ENCODE measurements around the gene UXS1. TPM values are rescaled to one million over a fixed set of nuclear protein-coding genes. Genes with fewer than 3 reads are reported as not detected.

Gene UXS1
- total RNA-seq, 4 donors from 2014 or later: 37.0 to 86.6 (median 62.5) TPM

DNA sequence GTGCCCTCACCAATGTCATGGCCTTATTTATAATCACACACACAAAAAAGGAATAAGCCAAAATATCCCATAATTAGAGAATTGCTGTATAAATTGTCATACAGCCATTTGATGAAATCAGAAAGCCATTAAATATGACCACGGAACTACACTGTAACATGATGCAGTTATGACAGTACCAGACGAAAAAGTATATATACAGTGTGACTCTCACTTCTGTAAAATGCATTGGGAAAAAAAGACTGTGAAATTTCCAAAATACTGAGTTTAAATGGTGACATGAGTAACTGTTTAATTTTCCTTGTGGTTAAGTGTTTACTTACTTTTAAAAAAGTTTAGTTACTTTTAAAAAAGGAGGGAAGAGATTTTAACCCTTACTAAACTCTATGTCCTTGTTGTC, 25.4 kb downstream of the UXS1 start:
- in situ Hi-C loops (cut with MboI; ENCODE audit: low pct_ligation_motif_present in 1 of 4, low pct_unique_long_range_greater_than_20kb in 1 of 4, low sequenced_read_pairs in 3 of 4): no loop called here
- DNase-seq: no peak

GRCh38 chr2:106167067-106167466, 27.0 kb downstream of the UXS1 start:
- DNase-seq: no peak
- Histone ChIP-seq H3K27me3 (no peaks in the 10 kb centered on the region), H3K36me3 (no peaks in the 10 kb centered on the region), H3K4me3 (no peak overlapping the region), H3K27ac (no peak overlapping the region), H3K4me1 (no peaks in the 10 kb centered on the region), H3K9me3 (no peaks in the 10 kb centered on the region)
- intact Hi-C loops (cut with DNase I; ENCODE audit: low total_unique reads) (no loop called here), in situ Hi-C loops (cut with MboI; ENCODE audit: low pct_ligation_motif_present in 1 of 4, low pct_unique_long_range_greater_than_20kb in 1 of 4, low sequenced_read_pairs in 3 of 4) (no loop called here)
- WGBS, 2 donors (ENCODE audit: low coverage in 1 of 2): 92% methylated on average over 5 of the region's 5 CpGs; no CpG with 5 or more reads in 1 of the 2 donors
- TF ChIP-seq POLR2A (IDR thresholded peaks at IDR 0.05): no peak
- TF ChIP-seq CTCF (IDR thresholded peaks at IDR 0.05): no peak
- no peak for TF ChIP-seq POLR2AphosphoS5 (IDR thresholded peaks at IDR 0.05)
- no peak for TF ChIP-seq EP300 (IDR thresholded peaks at IDR 0.05; ENCODE audit: low read depth)

More for the DNA sequence above, 25.4 kb downstream of the UXS1 start:
- no peaks in the 10 kb centered on the region for H3K27me3 ChIP-seq
- no peaks in the 10 kb centered on the region for H3K36me3 ChIP-seq
- no peak overlapping the region for H3K27ac ChIP-seq
- H3K9me3 ChIP-seq: no peaks in the 10 kb centered on the region
- 53 to 81% methylated on average over 2 of the region's 2 CpGs for WGBS, 2 donors (ENCODE audit: low coverage in 1 of 2)
- no peak overlapping the region for H3K4me3 ChIP-seq
- intact Hi-C loops (cut with DNase I; ENCODE audit: low total_unique reads): no loop called here
- no peak for TF ChIP-seq POLR2A (IDR thresholded peaks at IDR 0.05)
- TF ChIP-seq EP300 (IDR thresholded peaks at IDR 0.05; ENCODE audit: low read depth): no peak
- no peak for TF ChIP-seq CTCF (IDR thresholded peaks at IDR 0.05)
- no peak for TF ChIP-seq POLR2AphosphoS5 (IDR thresholded peaks at IDR 0.05)
- no peaks in the 10 kb centered on the region for H3K4me1 ChIP-seq

- 83 to 92% methylated on average over 5 to 6 of the region's 6 CpGs for WGBS, 2 donors (ENCODE audit: low coverage in 1 of 2)
- Histone ChIP-seq H3K9me3 (no peaks in the 10 kb centered on the region), H3K27ac (no peak overlapping the region), H3K36me3 (no peaks in the 10 kb centered on the region), H3K4me3 (no peak overlapping the region), H3K27me3 (no peaks in the 10 kb centered on the region), H3K4me1 (no peaks in the 10 kb centered on the region)
- intact Hi-C loops (cut with DNase I; ENCODE audit: low total_unique reads) (no loop called here), in situ Hi-C loops (cut with MboI; ENCODE audit: low pct_ligation_motif_present in 1 of 4, low pct_unique_long_range_greater_than_20kb in 1 of 4, low sequenced_read_pairs in 3 of 4) (no loop called here)
- DNase-seq: no peak
- TF ChIP-seq EP300 (IDR thresholded peaks at IDR 0.05; ENCODE audit: low read depth) (no peak), CTCF (IDR thresholded peaks at IDR 0.05) (no peak), POLR2AphosphoS5 (IDR thresholded peaks at IDR 0.05) (no peak)
Observed at GRCh38 chr2:106165561-106165960, 28.5 kb downstream of the UXS1 start.

DNA sequence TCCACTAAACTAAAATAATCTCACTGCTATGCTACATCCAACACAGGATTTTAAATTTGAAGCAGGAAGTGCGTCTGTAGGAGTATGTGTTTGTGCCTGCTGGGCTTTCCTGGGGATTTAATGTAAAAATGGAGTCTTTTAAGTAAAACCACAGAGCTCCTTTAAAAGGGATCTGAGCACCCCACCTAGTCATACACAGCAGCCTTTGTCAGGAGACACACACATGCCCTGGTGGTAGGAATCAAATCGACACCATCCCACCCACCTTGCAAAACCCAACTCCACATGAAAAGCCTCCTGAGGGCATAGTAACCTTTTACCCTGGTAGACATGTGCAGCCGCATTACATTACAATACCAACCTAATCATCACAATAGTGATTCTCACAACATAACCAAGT, 29.1 kb downstream of the UXS1 start:
- Histone ChIP-seq H3K27ac (no peak overlapping the region), H3K4me3 (no peak overlapping the region), H3K9me3 (no peaks in the 10 kb centered on the region), H3K4me1 (no peaks in the 10 kb centered on the region), H3K36me3 (no peaks in the 10 kb centered on the region), H3K27me3 (no peaks in the 10 kb centered on the region)
- DNase-seq: no peak
- intact Hi-C loops (cut with DNase I; ENCODE audit: low total_unique reads) (no loop called here), in situ Hi-C loops (cut with MboI; ENCODE audit: low pct_ligation_motif_present in 1 of 4, low pct_unique_long_range_greater_than_20kb in 1 of 4, low sequenced_read_pairs in 3 of 4) (no loop called here)
- WGBS, 2 donors (ENCODE audit: low coverage in 1 of 2): 95% methylated on average over 3 of the region's 3 CpGs; no CpG with 5 or more reads in 1 of the 2 donors
- no peak for TF ChIP-seq CTCF (IDR thresholded peaks at IDR 0.05)

All from transverse colon (tissue), 4 donors.